Measurements from ENCODE around the gene GMDS.

The GMDS gene

DNA sequence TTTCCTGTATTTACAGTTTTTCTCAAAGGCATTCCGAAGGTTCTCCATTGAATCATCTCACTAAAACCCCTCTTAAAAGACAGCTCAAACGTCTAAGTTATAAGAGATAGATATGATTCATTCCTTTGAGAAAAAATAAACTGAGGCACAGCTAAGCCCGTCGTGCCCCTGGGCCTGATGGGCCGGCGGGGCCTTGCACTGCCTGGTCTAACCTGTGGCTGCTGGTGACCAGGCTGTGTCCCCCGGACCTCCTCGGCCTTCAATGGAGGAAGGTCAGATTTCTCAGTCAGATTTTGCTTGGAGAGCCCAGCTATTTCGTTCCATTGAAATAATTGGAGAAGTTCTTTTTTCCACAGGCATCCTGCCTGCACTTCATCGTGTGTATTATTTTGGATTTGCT lies 647.0 kb downstream of the GMDS start:
- ATAC-seq: no peak

GRCh38 chr6:1597924-1598323 lies 647.5 kb downstream of the GMDS start:
- ATAC-seq: no peak
- TF ChIP-seq BACH2 (CRISPR knock-in tag; IDR thresholded peaks at IDR 0.05; ENCODE audit: borderline replicate concordance): no peak

More for the DNA sequence above, 647.0 kb downstream of the GMDS start:
- TF ChIP-seq PPARA (CRISPR knock-in tag; IDR thresholded peaks at IDR 0.05; ENCODE audit: borderline replicate concordance): no peak
- TF ChIP-seq GLIS3 (CRISPR knock-in tag; IDR thresholded peaks at IDR 0.05): no peak
- no peak for TF ChIP-seq POU6F1 (CRISPR knock-in tag; IDR thresholded peaks at IDR 0.05; ENCODE audit: borderline replicate concordance, low read depth)
- no peak for TF ChIP-seq PATZ1 (CRISPR knock-in tag; IDR thresholded peaks at IDR 0.05; ENCODE audit: borderline replicate concordance)
- no peak for TF ChIP-seq TSHZ2 (CRISPR knock-in tag; IDR thresholded peaks at IDR 0.05)
- TF ChIP-seq SNAI2 (CRISPR knock-in tag; IDR thresholded peaks at IDR 0.05): no peak
- TF ChIP-seq RARB (CRISPR knock-in tag; IDR thresholded peaks at IDR 0.05): no peak
- TF ChIP-seq, protein P1, sequence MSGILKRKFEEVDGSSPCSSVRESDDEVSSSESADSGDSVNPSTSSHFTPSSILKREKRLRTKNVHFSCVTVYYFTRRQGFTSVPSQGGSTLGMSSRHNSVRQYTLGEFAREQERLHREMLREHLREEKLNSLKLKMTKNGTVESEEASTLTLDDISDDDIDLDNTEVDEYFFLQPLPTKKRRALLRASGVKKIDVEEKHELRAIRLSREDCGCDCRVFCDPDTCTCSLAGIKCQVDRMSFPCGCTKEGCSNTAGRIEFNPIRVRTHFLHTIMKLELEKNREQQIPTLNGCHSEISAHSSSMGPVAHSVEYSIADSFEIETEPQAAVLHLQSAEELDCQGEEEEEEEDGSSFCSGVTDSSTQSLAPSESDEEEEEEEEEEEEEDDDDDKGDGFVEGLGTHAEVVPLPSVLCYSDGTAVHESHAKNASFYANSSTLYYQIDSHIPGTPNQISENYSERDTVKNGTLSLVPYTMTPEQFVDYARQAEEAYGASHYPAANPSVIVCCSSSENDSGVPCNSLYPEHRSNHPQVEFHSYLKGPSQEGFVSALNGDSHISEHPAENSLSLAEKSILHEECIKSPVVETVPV (CRISPR knock-in tag; IDR thresholded peaks at IDR 0.05): no peak
- no peak for TF ChIP-seq OSR1 (CRISPR knock-in tag; IDR thresholded peaks at IDR 0.05)
- no peak for TF ChIP-seq TOX (CRISPR knock-in tag; IDR thresholded peaks at IDR 0.05; ENCODE audit: borderline replicate concordance)
- TF ChIP-seq BACH2 (CRISPR knock-in tag; IDR thresholded peaks at IDR 0.05; ENCODE audit: borderline replicate concordance): no peak
- TF ChIP-seq ZNF8 (CRISPR knock-in tag; IDR thresholded peaks at IDR 0.05): no peak
- no peak for TF ChIP-seq TCF4 (CRISPR knock-in tag; IDR thresholded peaks at IDR 0.05; ENCODE audit: borderline replicate concordance)
- no peak for TF ChIP-seq ZNF70 (CRISPR knock-in tag; IDR thresholded peaks at IDR 0.05)
- no peak for TF ChIP-seq ISL1 (CRISPR knock-in tag; IDR thresholded peaks at IDR 0.05)
- no peak for TF ChIP-seq ARNTL (CRISPR knock-in tag; IDR thresholded peaks at IDR 0.05; ENCODE audit: borderline replicate concordance, low read depth)
- TF ChIP-seq ZFP30 (CRISPR knock-in tag; IDR thresholded peaks at IDR 0.05): no peak
- no peak for TF ChIP-seq ZNF565 (CRISPR knock-in tag; conservative IDR thresholded peaks at IDR 0.05; ENCODE audit: low read depth)
- TF ChIP-seq ESRRG (CRISPR knock-in tag; IDR thresholded peaks at IDR 0.05): no peak
- no peak for TF ChIP-seq ZC3H10 (CRISPR knock-in tag; IDR thresholded peaks at IDR 0.05)

DNA sequence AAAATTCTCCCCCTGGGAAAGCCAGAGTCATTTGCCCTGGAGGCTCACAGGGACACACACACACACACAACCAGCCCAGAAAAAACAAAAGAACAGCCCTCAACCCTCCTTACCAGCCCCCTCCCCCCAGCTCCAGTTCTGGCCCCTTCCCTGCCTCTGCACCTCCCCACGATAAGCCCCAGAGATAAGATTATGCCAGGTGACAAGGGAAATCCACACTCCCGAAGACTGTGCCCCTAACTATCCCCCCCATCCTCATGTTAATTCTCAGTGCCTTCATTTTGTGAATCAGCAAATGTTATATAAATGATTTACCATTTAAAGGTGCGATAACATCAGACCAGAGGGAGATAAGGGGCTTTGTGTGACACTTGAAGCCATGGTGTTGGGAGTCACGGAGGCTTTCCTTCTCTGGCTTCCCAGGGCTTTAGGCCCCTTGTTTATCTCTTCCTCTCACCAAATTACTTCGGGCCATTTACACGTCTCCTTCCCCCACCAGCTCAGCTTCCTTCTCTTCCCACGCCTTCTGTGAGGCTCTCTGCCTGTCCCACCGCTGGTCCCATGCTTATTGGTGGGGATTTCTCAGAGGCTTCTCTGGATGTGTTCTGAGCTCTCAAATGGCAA lies 648.2 kb downstream of the GMDS start:
- ATAC-seq: no peak
- TF ChIP-seq TSHZ2 (CRISPR knock-in tag; IDR thresholded peaks at IDR 0.05): no peak
- no peak for TF ChIP-seq ZNF8 (CRISPR knock-in tag; IDR thresholded peaks at IDR 0.05)
- no peak for TF ChIP-seq BACH2 (CRISPR knock-in tag; IDR thresholded peaks at IDR 0.05; ENCODE audit: borderline replicate concordance)
- TF ChIP-seq ZC3H10 (CRISPR knock-in tag; IDR thresholded peaks at IDR 0.05): no peak
- no peak for TF ChIP-seq RARB (CRISPR knock-in tag; IDR thresholded peaks at IDR 0.05)
- TF ChIP-seq ZFP30 (CRISPR knock-in tag; IDR thresholded peaks at IDR 0.05): no peak
- no peak for TF ChIP-seq ESRRG (CRISPR knock-in tag; IDR thresholded peaks at IDR 0.05)
- no peak for TF ChIP-seq ISL1 (CRISPR knock-in tag; IDR thresholded peaks at IDR 0.05)
- no peak for TF ChIP-seq TOX (CRISPR knock-in tag; IDR thresholded peaks at IDR 0.05; ENCODE audit: borderline replicate concordance)
- TF ChIP-seq ZNF565 (CRISPR knock-in tag; conservative IDR thresholded peaks at IDR 0.05; ENCODE audit: low read depth): no peak
- TF ChIP-seq SNAI2 (CRISPR knock-in tag; IDR thresholded peaks at IDR 0.05): no peak
- TF ChIP-seq ARNTL (CRISPR knock-in tag; IDR thresholded peaks at IDR 0.05; ENCODE audit: borderline replicate concordance, low read depth): no peak
- TF ChIP-seq TCF4 (CRISPR knock-in tag; IDR thresholded peaks at IDR 0.05; ENCODE audit: borderline replicate concordance): no peak
- no peak for TF ChIP-seq PATZ1 (CRISPR knock-in tag; IDR thresholded peaks at IDR 0.05; ENCODE audit: borderline replicate concordance)
- no peak for TF ChIP-seq OSR1 (CRISPR knock-in tag; IDR thresholded peaks at IDR 0.05)
- TF ChIP-seq, protein P1 (CRISPR knock-in tag; IDR thresholded peaks at IDR 0.05): no peak
- TF ChIP-seq PPARA (CRISPR knock-in tag; IDR thresholded peaks at IDR 0.05; ENCODE audit: borderline replicate concordance): no peak
- no peak for TF ChIP-seq GLIS3 (CRISPR knock-in tag; IDR thresholded peaks at IDR 0.05)

Data from SK-N-SH treated with all-trans-retinoic acid at 6 μM for 48 hours (cell line).